ENCODE measurements around the gene TP73.

TP73 gene

GRCh38 chr1:3768811-3769390 lies 116.6 kb downstream of the TP73 start:
- no peak for DNase-seq (ENCODE audit: low spot score)

- no peak for DNase-seq (ENCODE audit: low spot score)
Observed at GRCh38 chr1:3770047-3770765, 117.9 kb downstream of the TP73 start.

- no peak for DNase-seq (ENCODE audit: low spot score)
Observed at GRCh38 chr1:3771108-3772026, 119.1 kb downstream of the TP73 start.

- DNase-seq (ENCODE audit: low spot score), result peak; percentile 89
Observed at GRCh38 chr1:3772027-3772714, 119.9 kb downstream of the TP73 start.

GRCh38 chr1:3772715-3773571 lies 120.6 kb downstream of the TP73 start, which contains the start of gene SMIM1:
Gene SMIM1 (plus strand): TSS chr1:3772749. CDS start chr1:3775374, 2,625 bp downstream.
- DNase-seq (ENCODE audit: low spot score), result no peak

- no peak for DNase-seq (ENCODE audit: low spot score)
Observed at GRCh38 chr1:3773572-3774275, 121.4 kb downstream of the TP73 start.

GRCh38 chr1:3774276-3774945 lies 122.1 kb downstream of the TP73 start:
- DNase-seq (ENCODE audit: low spot score), result no peak

GRCh38 chr1:3774946-3775489 lies 122.7 kb downstream of the TP73 start:
- DNase-seq (ENCODE audit: low spot score), result peak; percentile 65

- DNase-seq (ENCODE audit: low spot score), result peak; percentile 68
Observed at GRCh38 chr1:3775490-3776230, 123.3 kb downstream of the TP73 start.

GRCh38 chr1:3776231-3776961 lies 124.1 kb downstream of the TP73 start:
- no peak for DNase-seq (ENCODE audit: low spot score)

- DNase-seq (ENCODE audit: low spot score), result no peak
Observed at GRCh38 chr1:3777078-3777547, 124.8 kb downstream of the TP73 start.

- no peak for DNase-seq (ENCODE audit: low spot score)
Observed at GRCh38 chr1:3777647-3778589, 125.6 kb downstream of the TP73 start.

GRCh38 chr1:3778590-3779264 lies 126.4 kb downstream of the TP73 start:
- DNase-seq (ENCODE audit: low spot score), result no peak

- no peak for DNase-seq (ENCODE audit: low spot score)
Observed at GRCh38 chr1:3779265-3779911, 127.1 kb downstream of the TP73 start.

GRCh38 chr1:3779912-3780416 lies 127.6 kb downstream of the TP73 start:
- DNase-seq (ENCODE audit: low spot score), result no peak

- DNase-seq (ENCODE audit: low spot score), result no peak
Observed at GRCh38 chr1:3780901-3781300, 128.6 kb downstream of the TP73 start.
